Nephron progenitor cell (in vitro differentiated cells): ENCODE measurements around the gene CCN5.
A peak's percentile ranks its signal among the peaks of the same experiment; 100 is the strongest.

Source experiments
- DNase-seq: peaks from one replicate; pipeline ENCODE4 v3.0.0; 2021
- H3K27ac Mint-ChIP-seq: 2 replicates; pipeline ENCODE4 v1.8.0; 2021; ENCODE audit warnings: mild to moderate bottlenecking, moderate library complexity, mixed read lengths
- H3K27me3 Mint-ChIP-seq: 2 replicates; pipeline ENCODE4 v1.8.0; 2021; ENCODE audit warnings: mild to moderate bottlenecking, low read depth, mixed read lengths; ENCODE audit not compliant: poor library complexity
- H3K36me3 Mint-ChIP-seq: 2 replicates; pipeline ENCODE4 v1.8.0; 2021; ENCODE audit warnings: low read depth, mixed read lengths
- H3K4me1 Mint-ChIP-seq: 2 replicates; pipeline ENCODE4 v1.8.0; 2021; ENCODE audit warnings: mixed read lengths
- H3K4me3 Mint-ChIP-seq: 2 replicates; pipeline ENCODE4 v1.8.0; 2021; ENCODE audit warnings: mild to moderate bottlenecking, moderate library complexity, mixed read lengths
- H3K9me3 Mint-ChIP-seq: 2 replicates; pipeline ENCODE4 v1.8.0; 2021; ENCODE audit warnings: mild to moderate bottlenecking, moderate library complexity, mixed read lengths
- CTCF ChIP-seq: fragments of 200-600 bp; sonication (generic); IDR thresholded peaks from 2 replicates; pipeline ENCODE4 v1.5.0; 2021; ENCODE audit warnings: antibody characterized with exemption

The CCN5 gene

GRCh38 chr20:44700306-44700705, 14.9 kb upstream of the CCN5 start:
- Mint-ChIP-seq H3K27me3 (peaks cover 9% of the 10 kb centered on the region), H3K9me3 (no peaks in the 10 kb centered on the region), H3K27ac (no peak overlapping the region), H3K4me3 (no peak overlapping the region), H3K36me3 (no peaks in the 10 kb centered on the region), H3K4me1 (peaks cover 30% of the 10 kb centered on the region)
- DNase-seq = no peak
- TF ChIP-seq CTCF = no peak

- DNase-seq = peak; percentile 33
- Mint-ChIP-seq H3K9me3 (no peaks in the 10 kb centered on the region), H3K4me1 (peaks cover 33% of the 10 kb centered on the region), H3K27ac (no peak overlapping the region), H3K4me3 (no peak overlapping the region), H3K27me3 (peaks cover 7% of the 10 kb centered on the region), H3K36me3 (no peaks in the 10 kb centered on the region)
- TF ChIP-seq CTCF = no peak
Observed at GRCh38 chr20:44701118-44701857, 13.9 kb upstream of the CCN5 start.

- no peak for TF ChIP-seq CTCF
- H3K27ac Mint-ChIP-seq = no peak overlapping the region
Observed at GRCh38 chr20:44701858-44702256, 13.3 kb upstream of the CCN5 start.

GRCh38 chr20:44702776-44703175, 12.4 kb upstream of the CCN5 start:
- peak; percentile 29 for DNase-seq
- no peak for TF ChIP-seq CTCF
- H3K9me3 Mint-ChIP-seq = no peaks in the 10 kb centered on the region
- H3K4me1 Mint-ChIP-seq = peaks cover 42% of the 10 kb centered on the region
- no peaks in the 10 kb centered on the region for H3K36me3 Mint-ChIP-seq
- peaks cover 3% of the 10 kb centered on the region for H3K27me3 Mint-ChIP-seq
- no peak overlapping the region for H3K27ac Mint-ChIP-seq
- no peak overlapping the region for H3K4me3 Mint-ChIP-seq

More at GRCh38 chr20:44701858-44702256, 13.3 kb upstream of the CCN5 start:
- no peak for DNase-seq
- Mint-ChIP-seq H3K36me3 (no peaks in the 10 kb centered on the region), H3K27me3 (peaks cover 6% of the 10 kb centered on the region), H3K9me3 (no peaks in the 10 kb centered on the region), H3K4me3 (no peak overlapping the region), H3K4me1 (peaks cover 39% of the 10 kb centered on the region)

GRCh38 chr20:44703183-44703925, 11.8 kb upstream of the CCN5 start:
- H3K27ac Mint-ChIP-seq = no peak overlapping the region
- peaks cover 42% of the 10 kb centered on the region for H3K4me1 Mint-ChIP-seq
- DNase-seq = no peak
- H3K4me3 Mint-ChIP-seq = no peak overlapping the region
- peaks cover 3% of the 10 kb centered on the region for H3K27me3 Mint-ChIP-seq
- H3K9me3 Mint-ChIP-seq = no peaks in the 10 kb centered on the region
- no peak for TF ChIP-seq CTCF
- H3K36me3 Mint-ChIP-seq = no peaks in the 10 kb centered on the region
